Ishikawa (cell line): ENCODE results near the gene SRGAP1.

ENCODE experiments used
- CEBPB ChIP-seq: IDR thresholded peaks from 2 replicates; pipeline ENCODE4 v1.6.1; 2012
- CREB1 ChIP-seq: IDR thresholded peaks from 2 replicates; pipeline ENCODE4 v1.6.1; 2012; ENCODE audit warnings: low read depth
- EGR1 ChIP-seq: IDR thresholded peaks from 2 replicates; pipeline ENCODE4 v1.6.1; 2012
- EP300 ChIP-seq: IDR thresholded peaks from 2 replicates; pipeline ENCODE4 v1.6.1; 2012; ENCODE audit warnings: borderline replicate concordance
- FOXM1 ChIP-seq: IDR thresholded peaks from 2 replicates; pipeline ENCODE4 v1.6.1; 2012; ENCODE audit warnings: low read depth, borderline replicate concordance
- NFIC ChIP-seq: IDR thresholded peaks from 2 replicates; pipeline ENCODE4 v1.6.1; 2012
- RAD21 ChIP-seq: IDR thresholded peaks from 2 replicates; pipeline ENCODE4 v1.6.1; 2012; ENCODE audit warnings: low read depth
- TAF1 ChIP-seq: IDR thresholded peaks from 2 replicates; pipeline ENCODE4 v1.6.1; 2012; ENCODE audit warnings: low read depth, mild to moderate bottlenecking
- TCF12 ChIP-seq: IDR thresholded peaks from 2 replicates; pipeline ENCODE4 v1.6.1; 2012; ENCODE audit warnings: low read depth
- TEAD4 ChIP-seq: IDR thresholded peaks from 2 replicates; pipeline ENCODE4 v1.6.1; 2012
- YY1 ChIP-seq: IDR thresholded peaks from 2 replicates; pipeline ENCODE4 v1.6.1; 2012; ENCODE audit warnings: low read depth
- ZBTB7A ChIP-seq: IDR thresholded peaks from 2 replicates; pipeline ENCODE4 v1.6.1; 2012; ENCODE audit warnings: low read depth
- TF ChIP-seq, protein P1 (sequence below): IDR thresholded peaks from 2 replicates; pipeline ENCODE4 v1.6.1; 2012
- TF ChIP-seq, protein P2 (sequence below): IDR thresholded peaks from 2 replicates; pipeline ENCODE4 v1.6.1; 2012
- TF ChIP-seq, protein P3 (sequence below): IDR thresholded peaks from 2 replicates; pipeline ENCODE4 v1.6.1; 2012; ENCODE audit warnings: low read depth, mild to moderate bottlenecking

The SRGAP1 gene

DNA sequence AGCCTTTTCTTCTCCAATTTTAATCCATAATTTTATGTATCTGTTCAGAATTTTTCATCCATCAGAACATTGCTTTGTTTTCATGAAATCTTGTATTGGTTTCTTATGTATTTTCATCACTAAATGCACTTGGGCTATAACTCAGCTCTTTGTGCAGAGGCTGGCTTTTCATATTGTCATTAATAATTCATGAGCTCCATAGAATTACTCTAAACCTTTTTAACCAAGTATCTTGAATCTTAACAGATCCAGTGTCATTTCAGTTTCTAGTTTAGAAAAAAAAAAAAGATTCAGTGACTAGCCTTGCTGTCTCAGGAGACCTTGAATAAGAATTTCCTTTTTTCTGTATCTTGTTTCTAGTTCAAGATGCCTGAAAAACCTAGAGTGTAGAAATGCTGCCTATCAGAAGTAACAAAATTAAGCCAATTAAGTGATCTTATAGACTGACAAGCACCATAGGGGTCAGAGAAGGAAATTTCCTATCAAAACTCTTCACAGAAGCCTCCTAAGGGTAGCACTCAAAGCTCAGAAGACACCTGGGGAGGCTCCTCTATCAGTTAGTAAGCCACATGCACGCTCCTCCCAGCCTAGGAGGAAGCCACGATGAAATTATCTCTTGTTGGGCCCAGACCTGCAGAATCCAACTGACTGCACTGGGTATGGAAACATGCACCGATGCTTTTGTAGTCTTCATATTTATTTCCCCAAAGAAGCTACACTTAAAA is 214.2 kb downstream of the SRGAP1 start:
- TF ChIP-seq ZBTB7A: no peak
- TF ChIP-seq, protein P1, sequence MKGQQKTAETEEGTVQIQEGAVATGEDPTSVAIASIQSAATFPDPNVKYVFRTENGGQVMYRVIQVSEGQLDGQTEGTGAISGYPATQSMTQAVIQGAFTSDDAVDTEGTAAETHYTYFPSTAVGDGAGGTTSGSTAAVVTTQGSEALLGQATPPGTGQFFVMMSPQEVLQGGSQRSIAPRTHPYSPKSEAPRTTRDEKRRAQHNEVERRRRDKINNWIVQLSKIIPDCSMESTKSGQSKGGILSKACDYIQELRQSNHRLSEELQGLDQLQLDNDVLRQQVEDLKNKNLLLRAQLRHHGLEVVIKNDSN: no peak
- no peak for TF ChIP-seq YY1
- TF ChIP-seq, protein P2, sequence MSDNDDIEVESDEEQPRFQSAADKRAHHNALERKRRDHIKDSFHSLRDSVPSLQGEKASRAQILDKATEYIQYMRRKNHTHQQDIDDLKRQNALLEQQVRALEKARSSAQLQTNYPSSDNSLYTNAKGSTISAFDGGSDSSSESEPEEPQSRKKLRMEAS: no peak

DNA sequence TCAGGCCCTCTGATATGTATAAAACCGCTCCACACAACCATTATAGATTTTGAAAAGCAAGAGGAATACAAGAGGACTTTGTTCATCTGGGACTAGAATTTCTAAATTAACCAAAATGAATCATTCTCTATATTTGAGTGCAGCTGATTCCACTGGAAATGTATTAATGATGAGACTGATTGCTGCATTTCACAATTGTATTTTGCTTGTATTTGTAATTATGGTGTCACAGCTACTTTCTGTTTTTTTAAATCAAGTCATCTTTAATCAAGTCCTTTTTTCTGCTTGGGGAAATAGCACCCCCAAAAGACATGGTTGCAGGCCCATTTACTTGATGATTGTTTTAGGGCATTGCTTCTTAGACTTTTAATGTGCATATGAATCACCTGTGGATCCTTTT is 215.2 kb downstream of the SRGAP1 start:
- TF ChIP-seq CEBPB (no peak), EP300 (no peak), TCF12 (no peak), YY1 (no peak), TAF1 (no peak), TEAD4 (no peak)
- TF ChIP-seq, protein P3, sequence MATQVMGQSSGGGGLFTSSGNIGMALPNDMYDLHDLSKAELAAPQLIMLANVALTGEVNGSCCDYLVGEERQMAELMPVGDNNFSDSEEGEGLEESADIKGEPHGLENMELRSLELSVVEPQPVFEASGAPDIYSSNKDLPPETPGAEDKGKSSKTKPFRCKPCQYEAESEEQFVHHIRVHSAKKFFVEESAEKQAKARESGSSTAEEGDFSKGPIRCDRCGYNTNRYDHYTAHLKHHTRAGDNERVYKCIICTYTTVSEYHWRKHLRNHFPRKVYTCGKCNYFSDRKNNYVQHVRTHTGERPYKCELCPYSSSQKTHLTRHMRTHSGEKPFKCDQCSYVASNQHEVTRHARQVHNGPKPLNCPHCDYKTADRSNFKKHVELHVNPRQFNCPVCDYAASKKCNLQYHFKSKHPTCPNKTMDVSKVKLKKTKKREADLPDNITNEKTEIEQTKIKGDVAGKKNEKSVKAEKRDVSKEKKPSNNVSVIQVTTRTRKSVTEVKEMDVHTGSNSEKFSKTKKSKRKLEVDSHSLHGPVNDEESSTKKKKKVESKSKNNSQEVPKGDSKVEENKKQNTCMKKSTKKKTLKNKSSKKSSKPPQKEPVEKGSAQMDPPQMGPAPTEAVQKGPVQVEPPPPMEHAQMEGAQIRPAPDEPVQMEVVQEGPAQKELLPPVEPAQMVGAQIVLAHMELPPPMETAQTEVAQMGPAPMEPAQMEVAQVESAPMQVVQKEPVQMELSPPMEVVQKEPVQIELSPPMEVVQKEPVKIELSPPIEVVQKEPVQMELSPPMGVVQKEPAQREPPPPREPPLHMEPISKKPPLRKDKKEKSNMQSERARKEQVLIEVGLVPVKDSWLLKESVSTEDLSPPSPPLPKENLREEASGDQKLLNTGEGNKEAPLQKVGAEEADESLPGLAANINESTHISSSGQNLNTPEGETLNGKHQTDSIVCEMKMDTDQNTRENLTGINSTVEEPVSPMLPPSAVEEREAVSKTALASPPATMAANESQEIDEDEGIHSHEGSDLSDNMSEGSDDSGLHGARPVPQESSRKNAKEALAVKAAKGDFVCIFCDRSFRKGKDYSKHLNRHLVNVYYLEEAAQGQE: no peak
- TF ChIP-seq, protein P2: no peak

DNA sequence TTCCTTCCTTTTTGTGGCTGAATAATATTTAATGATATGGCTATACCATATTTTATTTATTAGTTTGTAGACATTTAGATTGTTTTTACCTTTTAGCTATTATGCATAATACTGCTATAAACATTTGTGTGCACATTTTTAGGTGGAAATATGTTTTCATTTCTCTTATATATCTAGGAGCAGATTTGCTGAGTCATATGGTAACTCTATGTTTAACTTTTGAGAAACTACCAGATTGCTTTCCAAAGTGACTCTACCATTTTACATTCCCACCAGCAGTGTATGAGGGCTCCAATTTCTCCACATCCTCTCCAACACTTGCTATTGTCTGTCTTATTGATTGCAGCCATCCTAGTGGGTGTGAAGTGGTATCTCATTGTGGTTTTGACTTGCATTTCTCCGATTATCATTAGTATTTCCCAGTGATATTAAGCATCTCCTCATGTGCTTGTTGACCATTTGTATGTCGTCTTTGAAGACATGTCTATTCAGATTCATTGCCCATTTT is 217.4 kb downstream of the SRGAP1 start:
- TF ChIP-seq, protein P3: no peak
- no peak for TF ChIP-seq TAF1
- no peak for TF ChIP-seq CEBPB
- TF ChIP-seq EP300: no peak
- TF ChIP-seq FOXM1: no peak
- no peak for TF ChIP-seq ZBTB7A
- TF ChIP-seq RAD21: no peak
- TF ChIP-seq NFIC: no peak
- TF ChIP-seq, protein P1: no peak
- TF ChIP-seq EGR1: no peak
- no peak for TF ChIP-seq TCF12
- TF ChIP-seq, protein P2: no peak

DNA sequence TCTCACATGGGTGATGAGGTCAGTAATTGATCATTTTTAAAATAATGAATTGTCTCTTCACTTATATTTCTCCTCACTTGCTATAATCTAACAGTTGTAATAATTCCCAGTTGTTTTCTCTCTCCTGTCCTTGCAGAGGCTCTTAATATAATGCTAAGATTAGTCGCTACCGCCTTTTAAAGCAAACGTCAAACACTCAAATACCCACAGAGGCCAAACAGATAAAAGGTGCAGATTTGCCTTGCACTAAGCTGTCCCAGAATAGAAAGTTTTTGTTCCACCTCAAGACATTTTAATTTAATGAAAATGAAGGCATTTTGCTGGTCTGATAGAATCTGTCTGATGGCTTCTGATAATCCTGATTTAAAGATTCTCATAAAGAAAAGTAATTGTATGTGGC is 218.6 kb downstream of the SRGAP1 start:
- TF ChIP-seq, protein P3: no peak
- TF ChIP-seq CEBPB (no peak), ZBTB7A (no peak), EGR1 (no peak), NFIC (no peak), EP300 (no peak), YY1 (no peak), TCF12 (no peak), RAD21 (no peak)

DNA sequence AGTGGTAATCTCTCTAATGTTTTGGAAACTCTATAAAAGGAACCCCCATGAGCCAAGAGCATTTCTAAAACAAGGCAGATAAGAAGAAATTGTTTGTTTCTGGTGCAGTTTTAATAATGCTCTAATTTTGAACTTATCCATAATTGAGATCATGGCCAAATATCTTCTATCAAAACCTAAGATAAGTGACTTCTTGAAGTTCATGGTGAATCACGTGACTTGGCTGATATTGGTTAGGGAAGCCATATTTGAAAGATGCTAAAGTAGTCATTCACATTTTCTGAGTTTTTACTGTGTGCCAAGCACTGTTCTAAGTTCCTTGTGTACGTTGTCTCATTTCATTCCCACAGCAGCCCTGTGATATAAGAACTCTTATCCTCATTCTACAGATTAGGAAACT is 219.7 kb downstream of the SRGAP1 start:
- TF ChIP-seq CREB1: no peak
- no peak for TF ChIP-seq FOXM1
- TF ChIP-seq ZBTB7A: no peak
- TF ChIP-seq CEBPB: no peak
